PC-9 (cell line): ENCODE measurements around the gene LSM3. TPM values are rescaled to one million over a fixed set of nuclear protein-coding genes. Genes with fewer than 3 reads are reported as not detected.

Source experiments
- BruUV-seq: library from RNA; stranded (reverse); fragments of 400-500 nt; replicated peaks from 2 replicates; lab custom pipeline; 2021; lab: Mats Ljungman, UMichigan
- CTCF ChIA-PET: fragments of 300-600 bp; sonication (Branson Sonifier 250); formaldehyde crosslinking; loops from one replicate; lab custom pipeline; 2022; ENCODE audit warnings: antibody characterized with exemption; lab: Charles Lee
- POLR2A ChIA-PET: fragments of 300-600 bp; sonication (Branson Sonifier 250); formaldehyde crosslinking; loops from one replicate; lab custom pipeline; 2022; ENCODE audit warnings: antibody characterized with exemption; ENCODE audit not compliant: unreplicated experiment; lab: Charles Lee
- DNase-seq, 2 experiments: peaks; one replicate each; pipeline versions ENCODE4 v3.0.0 to v3.0.0-alpha.2; 2015 to 2022; ENCODE audit warnings: mixed read lengths in 1 of 2
- H2AFZ ChIP-seq: fragments of 200-600 bp; sonication (generic); 2 replicates; pipeline ENCODE4 v1.8.1; 2017; ENCODE audit warnings: antibody characterized with exemption
- H3F3A ChIP-seq: fragments of 200-600 bp; sonication (generic); 2 replicates; pipeline ENCODE4 v1.8.1; 2017; ENCODE audit warnings: antibody characterized with exemption, mild to moderate bottlenecking, low read depth; ENCODE audit not compliant: insufficient read depth
- H3K27ac ChIP-seq: fragments of 200-600 bp; sonication (generic); 2 replicates; pipeline ENCODE4 v1.6.1; 2016; ENCODE audit warnings: mixed run types
- H3K27me3 ChIP-seq: fragments of 200-600 bp; sonication (generic); 2 replicates; pipeline ENCODE4 v1.6.1; 2016; ENCODE audit warnings: low read depth, mixed run types; ENCODE audit not compliant: insufficient read depth
- H3K36me3 ChIP-seq: fragments of 200-600 bp; sonication (generic); 2 replicates; pipeline ENCODE4 v1.6.1; 2016; ENCODE audit warnings: low read depth, mixed run types
- H3K4me1 ChIP-seq: fragments of 200-600 bp; sonication (generic); replicated peaks from 2 replicates; pipeline ENCODE4 v1.6.1; 2016; ENCODE audit warnings: mixed run types; ENCODE audit not compliant: insufficient read depth
- H3K4me2 ChIP-seq: fragments of 200-600 bp; sonication (generic); 2 replicates; pipeline ENCODE4 v1.6.1; 2017; ENCODE audit warnings: mixed run types
- H3K4me3 ChIP-seq: fragments of 200-600 bp; sonication (generic); 2 replicates; pipeline ENCODE4 v1.6.1; 2016; ENCODE audit warnings: mixed run types
- H3K79me2 ChIP-seq: fragments of 200-600 bp; sonication (generic); 2 replicates; pipeline ENCODE4 v1.6.1; 2017; ENCODE audit warnings: low read depth, mixed run types
- H3K9me2 ChIP-seq: fragments of 200-600 bp; sonication (generic); 2 replicates; pipeline ENCODE4 v1.8.1; 2017; ENCODE audit warnings: mild to moderate bottlenecking; ENCODE audit not compliant: insufficient read depth
- H3K9me3 ChIP-seq: fragments of 200-600 bp; sonication (generic); 2 replicates; pipeline ENCODE4 v1.8.1; 2016; ENCODE audit warnings: low read depth; ENCODE audit not compliant: insufficient read depth
- H4K20me1 ChIP-seq: fragments of 200-600 bp; sonication (generic); 2 replicates; pipeline ENCODE4 v1.8.1; 2017; ENCODE audit not compliant: insufficient read depth
- CTCF ChIP-seq: fragments of 200-600 bp; sonication (generic); conservative IDR thresholded peaks from 2 replicates; pipeline ENCODE4 v1.6.1; 2017; ENCODE audit warnings: mixed run types, antibody characterized with exemption, mild to moderate bottlenecking, moderate library complexity
- EZH2 ChIP-seq: fragments of 200-600 bp; sonication (generic); IDR thresholded peaks from 2 replicates; pipeline ENCODE4 v1.8.0; 2017; ENCODE audit warnings: antibody characterized with exemption, low read depth
- intact Hi-C: fragments of 100-400 bp; cut with micrococcal nuclease; formaldehyde crosslinking; loops from one replicate; pipeline ENCODE4 v1.10.0; 2022; ENCODE audit not compliant: unreplicated experiment
- total RNA-seq: library from RNA; stranded (reverse); gene quantifications from 2 replicates; pipeline ENCODE4 v1.2.3, GENCODE V29; 2021

Gene LSM3
- total RNA-seq, 1 experiment from 2014 or later: 18.3 TPM

- Histone ChIP-seq H3K4me3 (no peak overlapping the region), H3K79me2 (no peaks in the 10 kb centered on the region), H3K27me3 (no peaks in the 10 kb centered on the region), H3K9me3 (no peaks in the 10 kb centered on the region; the same call in 1 of the 2 replicates), H4K20me1 (no peaks in the 10 kb centered on the region), H2AFZ (no peak overlapping the region), H3K4me2 (no peak overlapping the region), H3K4me1 (no peaks in the 10 kb centered on the region), H3K36me3 (peaks cover 49% of the 10 kb centered on the region), H3K27ac (no peak overlapping the region), H3K9me2 (no peaks in the 10 kb centered on the region), H3F3A (no peaks in the 10 kb centered on the region)
- TF ChIP-seq CTCF: no peak
- no peak for TF ChIP-seq EZH2
- ChIA-PET CTCF (no interaction called here), POLR2A (interaction anchor here (0.7 kb wide), 1 partner anchor 1710 kb away, joined by 4 read pairs; no protein-coding TSS in a partner anchor)
- intact Hi-C loops: no loop called here
- BruUV-seq: no TSS peak
- no peak for DNase-seq
Observed at GRCh38 chr3:14157951-14158350, 20.7 kb upstream of the LSM3 start.

DNA sequence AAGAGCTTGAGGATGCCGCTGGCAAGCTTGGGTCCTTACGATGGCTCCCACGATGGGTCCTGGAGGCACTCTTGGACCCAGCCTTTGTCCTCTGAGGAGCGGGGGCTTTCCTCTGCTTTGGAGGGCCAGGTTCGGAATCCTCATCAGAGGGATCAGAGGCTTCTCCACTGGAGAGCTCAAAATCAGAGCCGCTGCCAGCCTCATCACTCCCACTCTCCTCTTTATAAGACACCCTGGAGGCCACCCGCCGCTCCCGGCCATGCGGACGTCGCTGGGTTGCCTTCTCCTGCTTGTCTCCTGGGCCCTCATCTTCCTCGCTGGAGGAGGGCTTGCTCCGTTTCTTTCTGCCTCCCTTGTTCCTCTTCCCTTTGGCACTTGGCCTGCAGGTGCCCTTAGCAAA lies 20.2 kb upstream of the LSM3 start:
- H2AFZ ChIP-seq: no peak overlapping the region
- TF ChIP-seq CTCF (no peak), EZH2 (no peak)
- H3K4me2 ChIP-seq: no peak overlapping the region
- H3K9me3 ChIP-seq: no peaks in the 10 kb centered on the region; the same call in 1 of the 2 replicates
- H3K27me3 ChIP-seq: no peaks in the 10 kb centered on the region
- no TSS peak for BruUV-seq
- H3K36me3 ChIP-seq: peaks cover 51% of the 10 kb centered on the region
- H3K79me2 ChIP-seq: no peaks in the 10 kb centered on the region
- intact Hi-C loops: no loop called here
- ChIA-PET CTCF (no interaction called here), POLR2A (interaction anchor here (0.5 to 0.7 kb wide), 2 partner anchors 14 to 1710 kb away, joined by 4 to 6 read pairs; no protein-coding TSS in a partner anchor)
- H3F3A ChIP-seq: no peaks in the 10 kb centered on the region
- no peaks in the 10 kb centered on the region for H4K20me1 ChIP-seq
- no peak for DNase-seq
- no peak overlapping the region for H3K27ac ChIP-seq
- H3K4me1 ChIP-seq: no peaks in the 10 kb centered on the region
- H3K4me3 ChIP-seq: no peak overlapping the region
- H3K9me2 ChIP-seq: no peaks in the 10 kb centered on the region

- H3K4me3 ChIP-seq: no peak overlapping the region
- H2AFZ ChIP-seq: no peak overlapping the region
- intact Hi-C loops: no loop called here
- H3K79me2 ChIP-seq: no peaks in the 10 kb centered on the region
- no peaks in the 10 kb centered on the region; the same call in 1 of the 2 replicates for H3K9me3 ChIP-seq
- H3K27me3 ChIP-seq: no peaks in the 10 kb centered on the region
- CTCF ChIA-PET: no interaction called here
- BruUV-seq: no TSS peak
- H3K4me1 ChIP-seq: no peaks in the 10 kb centered on the region
- H3K36me3 ChIP-seq: peaks cover 51% of the 10 kb centered on the region
- no peak overlapping the region for H3K27ac ChIP-seq
- no peak for TF ChIP-seq CTCF
- TF ChIP-seq EZH2: no peak
- no peak for DNase-seq
- H3F3A ChIP-seq: no peaks in the 10 kb centered on the region
- POLR2A ChIA-PET: no interaction called here
- no peaks in the 10 kb centered on the region for H4K20me1 ChIP-seq
- H3K9me2 ChIP-seq: no peaks in the 10 kb centered on the region
- H3K4me2 ChIP-seq: no peak overlapping the region
Observed at GRCh38 chr3:14159426-14159825, 19.2 kb upstream of the LSM3 start.
